ENCODE data around the gene C12orf57.

The C12orf57 gene

GRCh38 chr12:6959058-6959804 lies 15.4 kb downstream of the C12orf57 start:
- no peak overlapping the region for H3K4me3 ChIP-seq (ENCODE audit: low read depth, low read length)
- peaks cover 11% of the 10 kb centered on the region for H3K79me2 ChIP-seq
- TF ChIP-seq CTCF (IDR thresholded peaks at IDR 0.05): no peak
- peaks cover 21% of the 10 kb centered on the region for H3K4me1 ChIP-seq
- H3K27me3 ChIP-seq (ENCODE audit: control insufficient read depth, insufficient read depth, low read length): no peaks in the 10 kb centered on the region
- H3K36me3 ChIP-seq (ENCODE audit: control insufficient read depth, insufficient read depth, low read length): no peaks in the 10 kb centered on the region
- H3K9ac ChIP-seq: no peak overlapping the region
- H3K27ac ChIP-seq: peak overlapping the region; percentile 51
- no peak overlapping the region for H2AFZ ChIP-seq
- H3K9me3 ChIP-seq (ENCODE audit: control insufficient read depth, low read length): no peaks in the 10 kb centered on the region
- H3K4me2 ChIP-seq (ENCODE audit: low read length): peak overlapping the region; percentile 8

- Histone ChIP-seq H3K36me3 (ENCODE audit: control insufficient read depth, insufficient read depth, low read length) (no peaks in the 10 kb centered on the region), H3K27ac (peak overlapping the region; percentile 51), H3K27me3 (ENCODE audit: control insufficient read depth, insufficient read depth, low read length) (no peaks in the 10 kb centered on the region), H3K9ac (no peak overlapping the region), H3K79me2 (peaks cover 18% of the 10 kb centered on the region), H3K9me3 (ENCODE audit: control insufficient read depth, low read length) (no peaks in the 10 kb centered on the region), H2AFZ (no peak overlapping the region), H3K4me1 (peaks cover 29% of the 10 kb centered on the region), H3K4me3 (ENCODE audit: low read depth, low read length) (no peak overlapping the region), H3K4me2 (ENCODE audit: low read length) (no peak overlapping the region)
- no peak for TF ChIP-seq CTCF (IDR thresholded peaks at IDR 0.05)
Observed at GRCh38 chr12:6959805-6960592, 16.2 kb downstream of the C12orf57 start.

- Histone ChIP-seq H3K79me2 (peaks cover 23% of the 10 kb centered on the region), H3K4me2 (ENCODE audit: low read length) (peak overlapping the region; percentile 82), H3K36me3 (ENCODE audit: control insufficient read depth, insufficient read depth, low read length) (no peaks in the 10 kb centered on the region), H3K4me3 (ENCODE audit: low read depth, low read length) (peak overlapping the region; percentile 99), H3K27me3 (ENCODE audit: control insufficient read depth, insufficient read depth, low read length) (no peaks in the 10 kb centered on the region), H3K27ac (peak overlapping the region; percentile 98), H2AFZ (no peak overlapping the region), H3K9me3 (ENCODE audit: control insufficient read depth, low read length) (no peaks in the 10 kb centered on the region), H3K4me1 (peaks cover 34% of the 10 kb centered on the region), H3K9ac (no peak overlapping the region)
- TF ChIP-seq CTCF (IDR thresholded peaks at IDR 0.05): no peak
Observed at GRCh38 chr12:6960593-6961277, 16.9 kb downstream of the C12orf57 start.

GRCh38 chr12:6961278-6961694 lies 17.5 kb downstream of the C12orf57 start:
- no peaks in the 10 kb centered on the region for H3K27me3 ChIP-seq (ENCODE audit: control insufficient read depth, insufficient read depth, low read length)
- TF ChIP-seq CTCF (IDR thresholded peaks at IDR 0.05): no peak

More at GRCh38 chr12:6961278-6961694, 17.5 kb downstream of the C12orf57 start:
- Histone ChIP-seq H3K4me3 (ENCODE audit: low read depth, low read length) (peak overlapping the region; percentile 99), H3K27ac (peak overlapping the region; percentile 98), H3K9me3 (ENCODE audit: control insufficient read depth, low read length) (no peaks in the 10 kb centered on the region), H3K79me2 (peaks cover 25% of the 10 kb centered on the region), H3K4me1 (peaks cover 29% of the 10 kb centered on the region), H3K4me2 (ENCODE audit: low read length) (peak overlapping the region; percentile 82), H3K9ac (no peak overlapping the region), H2AFZ (peak overlapping the region; percentile 94), H3K36me3 (ENCODE audit: control insufficient read depth, insufficient read depth, low read length) (no peaks in the 10 kb centered on the region)
